AG10803 (cell line): ENCODE results near the gene SLC13A2.

ENCODE experiments used
- DNase-seq: peaks from one replicate; pipeline ENCODE4 v3.0.0; 2010; ENCODE audit warnings: low read depth
- H3K4me3 ChIP-seq: 2 replicates; pipeline ENCODE4 v1.5.1; 2011; ENCODE audit warnings: mild to moderate bottlenecking, low read length, control low read depth
- CTCF ChIP-seq: conservative IDR thresholded peaks from 2 replicates; pipeline ENCODE4 v1.5.1; 2011; ENCODE audit warnings: mild to moderate bottlenecking, low read length, control low read depth, inconsistent platforms

Gene SLC13A2

GRCh38 chr17:28470914-28471366 lies 2.5 kb upstream of the SLC13A2 start:
- TF ChIP-seq CTCF, result no peak
- no peak for DNase-seq
- H3K4me3 ChIP-seq, result no peak overlapping the region

GRCh38 chr17:28471531-28472342 lies 1.7 kb upstream of the SLC13A2 start:
- TF ChIP-seq CTCF, result no peak
- no peak overlapping the region for H3K4me3 ChIP-seq
- DNase-seq, result no peak

- no peak for TF ChIP-seq CTCF
- no peak for DNase-seq
- H3K4me3 ChIP-seq, result no peak overlapping the region
These were observed 460 bp upstream of the SLC13A2 start for GRCh38 chr17:28472871-28473497.

- no peak for DNase-seq
- TF ChIP-seq CTCF, result no peak
- H3K4me3 ChIP-seq, result no peak overlapping the region
These were observed 677 bp downstream of the SLC13A2 start for GRCh38 chr17:28474111-28474531.

GRCh38 chr17:28475151-28475900 lies 1.9 kb downstream of the SLC13A2 start:
- DNase-seq, result no peak
- no peak for TF ChIP-seq CTCF
- H3K4me3 ChIP-seq, result no peak overlapping the region

GRCh38 chr17:28476076-28476865 lies 2.8 kb downstream of the SLC13A2 start:
- DNase-seq, result no peak
- no peak overlapping the region for H3K4me3 ChIP-seq
- no peak for TF ChIP-seq CTCF
